GM13977 (cell line): ENCODE data around the gene ITSN1.
A peak's percentile ranks its signal among the peaks of the same experiment; 100 is the strongest.
"Not testable (repeated sequence)": the region's sequence is repeated elsewhere in the genome, so short reads cannot be mapped to it uniquely, and the experiment has no call there.

Experiments used
- DNase-seq: peaks from one replicate; pipeline ENCODE4 v3.0.0; 2012; ENCODE audit warnings: low spot score
- in situ Hi-C: fragments of 300-500 bp; cut with MboI; formaldehyde crosslinking; loops from one replicate; pipeline ENCODE4 v1.12.0; 2022; ENCODE audit warnings: low sequenced_read_pairs, low pct_unique_long_range_greater_than_20kb, mixed read lengths, inconsistent platforms; ENCODE audit not compliant: unreplicated experiment
- TF ChIP-seq, protein P1 (sequence below): IDR thresholded peaks from 2 replicates; pipeline ENCODE4 v1.5.1; 2012; ENCODE audit warnings: mild to moderate bottlenecking, control low read depth; ENCODE audit not compliant: insufficient read depth; ENCODE audit errors: extremely low read depth, missing control alignments

ITSN1 gene

DNA sequence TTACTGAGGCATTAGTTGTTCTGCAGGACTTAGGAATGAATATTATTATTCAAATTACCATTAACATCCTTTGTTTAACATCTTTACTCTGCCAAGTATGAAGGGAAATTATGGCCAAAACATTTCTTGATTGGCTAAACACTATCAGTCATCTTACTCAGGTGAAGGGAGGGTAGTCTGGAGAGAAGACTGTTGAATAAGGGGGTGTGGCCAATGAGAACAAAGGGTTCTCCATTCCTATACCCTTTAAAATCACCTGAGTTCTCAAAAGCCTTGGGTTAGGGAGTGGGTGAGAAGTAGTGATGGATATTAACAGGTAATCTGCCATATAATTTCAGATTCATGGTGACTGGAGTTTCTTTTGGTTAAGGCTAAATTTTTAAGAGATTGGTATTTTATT, 20.0 kb upstream of the ITSN1 start:
- TF ChIP-seq, protein P1, sequence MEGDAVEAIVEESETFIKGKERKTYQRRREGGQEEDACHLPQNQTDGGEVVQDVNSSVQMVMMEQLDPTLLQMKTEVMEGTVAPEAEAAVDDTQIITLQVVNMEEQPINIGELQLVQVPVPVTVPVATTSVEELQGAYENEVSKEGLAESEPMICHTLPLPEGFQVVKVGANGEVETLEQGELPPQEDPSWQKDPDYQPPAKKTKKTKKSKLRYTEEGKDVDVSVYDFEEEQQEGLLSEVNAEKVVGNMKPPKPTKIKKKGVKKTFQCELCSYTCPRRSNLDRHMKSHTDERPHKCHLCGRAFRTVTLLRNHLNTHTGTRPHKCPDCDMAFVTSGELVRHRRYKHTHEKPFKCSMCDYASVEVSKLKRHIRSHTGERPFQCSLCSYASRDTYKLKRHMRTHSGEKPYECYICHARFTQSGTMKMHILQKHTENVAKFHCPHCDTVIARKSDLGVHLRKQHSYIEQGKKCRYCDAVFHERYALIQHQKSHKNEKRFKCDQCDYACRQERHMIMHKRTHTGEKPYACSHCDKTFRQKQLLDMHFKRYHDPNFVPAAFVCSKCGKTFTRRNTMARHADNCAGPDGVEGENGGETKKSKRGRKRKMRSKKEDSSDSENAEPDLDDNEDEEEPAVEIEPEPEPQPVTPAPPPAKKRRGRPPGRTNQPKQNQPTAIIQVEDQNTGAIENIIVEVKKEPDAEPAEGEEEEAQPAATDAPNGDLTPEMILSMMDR, result no peak
- no peak for DNase-seq
- in situ Hi-C loops, result no loop called here

DNA sequence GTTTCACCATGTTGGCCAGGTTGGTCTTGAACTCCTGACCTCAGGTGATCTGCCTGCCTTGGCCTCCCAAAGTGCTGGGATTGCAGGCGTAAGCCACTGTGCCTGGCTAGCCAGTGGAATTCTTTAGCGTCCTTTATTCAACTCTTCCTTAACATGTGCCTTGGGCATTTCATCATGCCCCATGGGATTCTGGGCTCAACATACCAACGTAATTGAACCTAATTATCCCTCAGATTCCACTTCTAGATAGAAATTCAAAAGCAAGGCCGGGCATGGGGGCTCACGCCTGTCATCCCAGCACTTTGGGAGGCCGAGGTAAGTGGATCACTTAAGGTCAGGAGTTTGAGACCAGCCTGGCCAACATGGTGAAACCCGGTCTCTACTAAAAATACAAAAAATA, 16.1 kb upstream of the ITSN1 start:
- in situ Hi-C loops, DNase-seq: not testable (repeated sequence)

DNA sequence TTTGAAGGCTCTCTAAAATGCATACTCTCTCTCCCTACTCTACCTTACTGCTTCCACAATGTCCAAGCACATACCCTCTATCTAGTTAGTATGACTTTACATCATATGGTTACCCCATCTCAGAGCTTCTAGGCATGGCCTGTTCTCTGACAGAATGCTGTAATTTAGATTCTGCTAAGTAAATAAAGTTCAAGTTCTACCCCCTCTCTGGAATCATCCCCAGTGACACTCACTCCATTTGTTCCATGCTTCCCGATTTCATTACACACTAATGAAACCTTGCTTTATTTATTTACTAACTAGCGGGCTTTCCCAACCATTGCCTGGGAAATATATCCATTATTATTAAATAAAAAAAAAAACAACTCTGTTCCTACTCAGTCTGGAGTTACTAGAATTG, 8.0 kb upstream of the ITSN1 start:
- DNase-seq, result no peak
- TF ChIP-seq, protein P1, result no peak
- in situ Hi-C loops, result no loop called here

DNA sequence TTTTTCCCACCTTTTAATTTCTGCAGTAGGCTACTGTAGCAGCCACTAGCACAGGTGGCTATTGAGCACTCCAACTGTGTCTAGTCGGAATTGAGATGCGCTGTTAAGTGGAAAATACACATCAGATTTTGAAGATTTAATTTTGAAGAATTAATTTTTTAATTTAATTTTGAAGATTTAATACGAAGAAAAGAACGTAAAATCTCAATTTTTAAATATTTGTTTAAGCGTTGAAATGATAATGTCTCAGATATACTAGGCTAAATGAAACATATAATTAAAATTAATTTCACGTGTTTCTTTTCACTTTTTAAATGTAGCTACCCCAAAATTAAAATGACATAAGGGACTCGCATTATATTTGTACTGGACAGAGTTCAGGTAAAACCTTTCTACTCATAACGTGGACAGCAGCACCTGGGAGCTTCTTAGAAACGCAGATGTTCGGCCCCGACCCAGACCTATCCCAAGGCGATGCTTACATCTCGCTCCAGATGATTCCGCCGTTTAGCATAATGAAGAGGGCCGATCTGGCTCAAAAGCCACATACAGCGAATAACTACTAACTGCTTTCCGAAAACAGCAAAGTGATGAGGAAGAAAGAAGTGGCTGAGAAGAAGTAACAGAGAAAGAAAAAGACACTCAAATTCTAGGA, 1.5 kb upstream of the ITSN1 start:
- in situ Hi-C loops, result no loop called here

DNA sequence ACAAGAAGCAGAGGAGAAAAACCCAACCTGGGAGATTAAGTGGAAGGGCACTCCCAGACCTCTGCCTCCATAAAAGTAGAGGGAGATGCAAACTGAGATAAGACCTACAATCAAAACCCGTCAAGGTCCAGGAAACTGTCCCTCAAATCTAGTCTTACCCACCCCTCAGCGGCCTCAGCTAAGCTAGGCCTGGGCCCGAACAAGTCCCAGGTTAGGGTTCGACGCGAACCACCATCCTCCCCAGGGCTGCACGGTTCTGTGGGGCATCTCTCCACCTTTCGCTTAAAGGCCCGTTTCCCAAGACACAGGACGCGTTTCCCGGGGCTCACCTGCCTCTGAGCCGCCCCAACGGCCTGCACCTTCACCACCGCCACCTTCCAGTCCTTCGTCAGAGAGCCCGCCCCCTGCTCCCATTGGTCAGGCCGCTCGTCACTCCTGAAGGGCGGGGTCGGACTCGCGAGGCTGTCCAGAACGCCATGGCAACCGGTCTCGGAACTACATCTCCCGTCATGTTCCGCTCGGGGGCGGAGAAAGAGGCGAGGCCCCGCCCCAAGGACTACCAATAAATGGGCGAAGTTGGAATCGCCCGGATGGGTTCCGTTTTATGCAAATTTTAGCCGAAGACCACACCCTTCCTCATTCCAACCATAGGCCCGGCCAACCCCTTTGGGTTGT, 812 bp upstream of the ITSN1 start, which contains the start of gene CRYZL1:
Gene CRYZL1, minus strand, starts transcription at position 390 of the 675 bp plus-strand sequence. CDS start 10,190 bp downstream, outside the sequence.
- TF ChIP-seq, protein P1, result no peak
- peak; percentile 95 for DNase-seq
- in situ Hi-C loops, result no loop called here

More for the DNA sequence above, 1.5 kb upstream of the ITSN1 start:
- TF ChIP-seq, protein P1, result no peak
- DNase-seq, result no peak

DNA sequence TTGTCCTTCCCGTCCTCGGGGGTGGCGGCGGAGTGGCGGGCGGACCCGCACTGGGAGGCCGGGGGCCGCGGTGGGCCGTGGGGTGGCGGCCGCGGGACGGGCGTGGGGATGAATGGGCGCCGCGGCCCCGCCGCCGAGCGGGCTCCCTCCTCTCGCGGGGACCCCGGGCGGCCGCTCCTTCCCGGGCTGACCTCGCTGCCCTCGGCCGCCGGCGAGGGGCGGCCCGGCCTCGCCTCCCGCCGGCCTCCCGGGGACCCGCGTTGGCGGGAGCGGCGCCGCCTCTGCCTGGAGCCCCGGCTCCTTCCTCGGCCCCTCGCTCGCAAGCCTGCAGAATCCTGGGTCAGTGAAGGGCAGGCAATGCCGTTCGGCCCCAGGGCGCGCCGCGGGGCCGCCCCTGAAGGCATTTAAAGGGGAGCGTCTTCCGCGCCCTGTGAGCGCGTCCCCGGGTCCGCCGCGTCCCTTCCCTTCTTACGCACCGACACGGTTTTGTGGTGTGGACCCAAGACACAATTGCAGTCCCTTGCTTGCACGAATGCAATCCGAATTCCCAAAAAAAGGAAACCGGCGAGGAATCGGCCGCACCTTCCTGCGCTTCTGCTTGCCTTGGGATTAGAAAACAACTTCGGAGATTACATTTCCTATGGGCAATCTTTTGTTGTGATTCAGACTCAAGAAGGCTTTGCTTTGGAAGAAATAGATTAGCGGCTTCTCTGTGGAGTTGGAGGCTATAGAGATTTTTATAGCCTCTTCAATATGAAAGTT, 776 bp downstream of the ITSN1 start:
- peak; percentile 35 for DNase-seq

More for the DNA sequence above, 776 bp downstream of the ITSN1 start:
- in situ Hi-C loops, result no loop called here
- TF ChIP-seq, protein P1, result no peak
